ENCODE results near the gene PKD1.
A peak's percentile ranks its signal among the peaks of the same experiment; 100 is the strongest.

PKD1 gene

DNA sequence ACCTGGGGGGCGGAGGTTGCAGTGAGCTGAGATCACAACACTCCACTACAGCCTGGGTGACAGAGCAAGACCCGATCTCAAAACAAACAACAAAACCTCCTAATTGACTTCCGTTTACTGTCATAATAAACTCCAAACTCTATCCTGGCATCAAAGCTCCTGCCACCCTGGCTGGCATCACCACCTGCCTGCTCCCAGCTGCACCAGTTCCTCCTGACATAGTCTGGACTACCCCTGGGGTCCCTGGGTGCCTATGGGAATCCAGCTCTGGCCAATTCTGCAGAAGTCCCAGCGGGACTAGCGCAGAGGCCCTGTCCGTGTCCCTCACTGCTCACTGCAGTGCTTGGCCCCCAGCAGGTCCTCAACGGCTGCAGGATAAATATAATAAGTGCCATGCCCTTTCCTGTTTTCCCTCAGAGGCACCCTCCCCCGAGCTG lies 88.8 kb downstream of the PKD1 start:
- H3K4me3 ChIP-seq (ENCODE audit: low read depth, low read length), result peak overlapping the region; percentile 72
- in situ Hi-C loops (cut with HindIII; ENCODE audit: low sequenced_read_pairs), result no loop called here
- TF ChIP-seq, protein P1, sequence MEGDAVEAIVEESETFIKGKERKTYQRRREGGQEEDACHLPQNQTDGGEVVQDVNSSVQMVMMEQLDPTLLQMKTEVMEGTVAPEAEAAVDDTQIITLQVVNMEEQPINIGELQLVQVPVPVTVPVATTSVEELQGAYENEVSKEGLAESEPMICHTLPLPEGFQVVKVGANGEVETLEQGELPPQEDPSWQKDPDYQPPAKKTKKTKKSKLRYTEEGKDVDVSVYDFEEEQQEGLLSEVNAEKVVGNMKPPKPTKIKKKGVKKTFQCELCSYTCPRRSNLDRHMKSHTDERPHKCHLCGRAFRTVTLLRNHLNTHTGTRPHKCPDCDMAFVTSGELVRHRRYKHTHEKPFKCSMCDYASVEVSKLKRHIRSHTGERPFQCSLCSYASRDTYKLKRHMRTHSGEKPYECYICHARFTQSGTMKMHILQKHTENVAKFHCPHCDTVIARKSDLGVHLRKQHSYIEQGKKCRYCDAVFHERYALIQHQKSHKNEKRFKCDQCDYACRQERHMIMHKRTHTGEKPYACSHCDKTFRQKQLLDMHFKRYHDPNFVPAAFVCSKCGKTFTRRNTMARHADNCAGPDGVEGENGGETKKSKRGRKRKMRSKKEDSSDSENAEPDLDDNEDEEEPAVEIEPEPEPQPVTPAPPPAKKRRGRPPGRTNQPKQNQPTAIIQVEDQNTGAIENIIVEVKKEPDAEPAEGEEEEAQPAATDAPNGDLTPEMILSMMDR (IDR thresholded peaks at IDR 0.05; ENCODE audit: low read depth, low read length), result no peak
- no peak for DNase-seq (ENCODE audit: low read depth, low spot score)

DNA sequence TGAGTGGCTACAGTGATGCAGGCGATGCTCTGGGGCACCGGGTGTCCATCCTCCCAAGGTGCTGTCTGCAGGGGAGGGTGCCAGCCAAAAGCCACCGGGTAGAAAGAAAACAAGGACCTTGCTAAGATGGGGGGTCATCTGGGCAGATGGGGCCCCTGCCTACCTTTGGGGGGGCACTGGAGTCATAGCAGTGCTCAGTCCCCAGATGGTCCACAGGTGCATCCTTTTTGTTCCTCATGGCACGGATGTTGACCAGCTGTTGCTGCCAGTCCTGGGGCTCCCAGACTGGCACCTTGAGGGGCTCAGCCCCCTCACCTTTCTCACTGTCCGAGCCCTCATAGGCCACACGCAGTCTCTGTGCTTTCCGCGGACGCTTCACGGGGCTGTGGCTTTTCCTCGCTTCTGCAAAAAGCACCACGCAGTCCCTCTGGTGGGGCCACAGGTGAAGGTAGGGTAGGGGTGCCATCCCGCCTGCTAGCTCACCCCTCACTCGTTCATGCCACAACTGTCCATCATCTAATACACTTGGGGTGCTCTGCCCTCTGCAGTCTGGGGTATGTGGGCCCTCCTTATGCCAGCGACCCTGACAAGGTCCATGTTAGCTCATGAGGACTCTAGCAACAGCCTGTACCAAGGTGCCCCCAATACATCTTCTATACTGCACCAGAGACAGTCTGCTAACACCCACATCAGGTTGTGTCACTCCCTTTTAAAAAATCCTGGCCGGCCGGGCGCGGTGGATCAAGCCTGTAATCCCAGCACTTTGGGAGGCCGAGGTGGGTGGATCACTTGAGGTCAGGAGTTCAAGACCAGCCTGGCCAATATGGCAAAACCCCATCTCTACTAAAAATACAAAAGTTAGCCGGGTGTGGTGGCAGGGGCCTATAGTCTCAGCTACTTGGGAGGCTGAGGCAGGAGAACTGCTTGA lies 89.5 kb downstream of the PKD1 start:
- TF ChIP-seq, protein P1 (IDR thresholded peaks at IDR 0.05; ENCODE audit: low read depth, low read length), result no peak
- in situ Hi-C loops (cut with HindIII; ENCODE audit: low sequenced_read_pairs), result no loop called here
- no peak overlapping the region for H3K4me3 ChIP-seq (ENCODE audit: low read depth, low read length)
- DNase-seq (ENCODE audit: low read depth, low spot score), result no peak

DNA sequence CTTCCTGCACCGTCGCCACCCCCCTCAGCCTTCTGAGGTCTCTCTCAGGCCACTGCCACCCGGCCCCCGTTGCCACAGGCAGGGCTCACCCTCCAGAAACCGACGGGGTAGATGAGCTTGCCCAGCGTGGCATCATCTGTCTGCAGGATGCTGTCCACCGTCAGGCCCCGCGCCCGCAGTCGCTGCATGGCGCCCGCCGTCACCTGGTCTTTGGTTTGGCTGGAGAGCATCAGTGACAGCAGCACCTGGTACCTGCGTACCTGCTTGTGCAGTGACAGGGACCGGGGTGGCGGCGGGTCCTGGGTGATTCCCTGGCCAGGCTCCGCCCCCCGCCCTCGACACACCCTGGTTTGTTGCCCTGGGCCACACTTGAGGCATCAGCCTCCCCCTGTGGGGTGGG lies 91.2 kb downstream of the PKD1 start:
- TF ChIP-seq, protein P1 (IDR thresholded peaks at IDR 0.05; ENCODE audit: low read depth, low read length), result no peak
- DNase-seq (ENCODE audit: low read depth, low spot score), result no peak
- in situ Hi-C loops (cut with HindIII; ENCODE audit: low sequenced_read_pairs), result no loop called here
- H3K4me3 ChIP-seq (ENCODE audit: low read depth, low read length), result no peak overlapping the region

DNA sequence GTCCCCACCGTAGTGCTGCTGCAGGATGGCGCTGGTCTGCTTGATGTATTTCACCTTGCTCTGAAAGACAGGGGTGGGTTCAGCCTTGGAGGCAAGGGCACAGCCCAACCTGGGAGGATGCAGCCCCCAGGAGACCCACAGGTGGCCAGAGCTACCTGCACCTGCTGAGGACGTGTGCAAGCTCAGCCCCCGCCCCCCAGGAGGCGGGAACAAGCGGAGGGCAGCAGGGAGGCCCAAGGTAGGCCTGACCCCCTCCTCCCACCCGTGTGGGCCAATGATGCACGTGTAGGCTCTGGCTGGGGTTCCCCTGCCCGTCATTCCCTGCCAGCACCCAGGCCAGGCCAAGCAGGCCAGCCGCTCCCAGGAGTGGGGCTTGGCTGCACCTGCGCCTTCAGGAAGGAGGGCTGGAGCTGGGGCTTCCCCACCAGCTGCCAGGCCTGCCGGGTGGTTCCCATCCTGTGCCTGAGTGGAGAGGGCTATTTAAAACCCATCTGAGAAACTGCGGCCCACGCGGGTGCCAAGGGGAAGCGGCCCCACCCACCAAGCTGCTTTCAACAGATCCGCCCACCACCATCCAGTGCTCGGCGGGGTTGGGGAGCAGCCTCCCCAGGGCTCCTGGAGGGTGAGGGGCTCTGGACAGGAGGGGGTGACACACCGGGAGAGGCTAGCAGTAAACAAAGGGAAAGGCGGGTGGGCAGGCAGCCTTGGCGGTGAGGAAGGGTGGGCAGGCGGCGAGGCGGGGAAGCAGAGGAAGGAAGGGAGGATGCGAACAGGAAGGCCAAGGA lies 91.8 kb downstream of the PKD1 start:
- DNase-seq (ENCODE audit: low read depth, low spot score), result no peak
- no peak overlapping the region for H3K4me3 ChIP-seq (ENCODE audit: low read depth, low read length)
- in situ Hi-C loops (cut with HindIII; ENCODE audit: low sequenced_read_pairs), result no loop called here
- TF ChIP-seq, protein P1 (IDR thresholded peaks at IDR 0.05; ENCODE audit: low read depth, low read length), result no peak

DNA sequence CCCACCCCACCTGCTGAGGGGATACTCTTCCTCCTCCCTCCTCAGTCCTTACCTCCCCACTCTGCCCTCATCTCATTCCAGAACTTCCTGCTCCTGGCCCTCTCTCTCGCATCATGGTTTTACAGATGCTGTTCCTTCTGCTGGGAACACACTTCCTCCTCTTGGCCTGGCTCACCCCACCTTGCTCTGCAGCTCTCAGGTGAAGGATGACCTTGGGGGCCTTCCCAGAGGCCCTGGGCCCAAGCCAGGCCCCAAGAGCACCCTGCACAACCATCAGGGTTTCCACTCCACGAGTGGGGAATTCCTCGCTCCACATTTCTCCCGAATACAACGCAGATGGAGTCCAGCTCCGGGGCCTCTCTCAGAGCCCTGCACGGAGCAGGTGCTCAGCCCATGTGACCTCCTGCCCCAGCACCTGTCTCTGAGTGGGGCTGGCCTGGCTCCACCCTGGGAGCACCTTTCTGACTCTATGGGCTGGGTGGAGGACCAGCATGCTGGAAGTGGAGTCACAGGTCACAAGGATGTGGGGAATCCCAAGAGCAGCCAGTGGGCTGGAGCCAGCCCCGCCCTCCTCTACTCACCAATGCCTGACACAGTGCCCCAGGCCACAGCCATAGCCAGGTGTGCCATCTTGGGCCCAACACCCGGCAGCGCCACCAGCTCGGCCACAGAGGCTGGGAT lies 92.6 kb downstream of the PKD1 start:
- H3K4me3 ChIP-seq (ENCODE audit: low read depth, low read length), result no peak overlapping the region
- DNase-seq (ENCODE audit: low read depth, low spot score), result no peak
- TF ChIP-seq, protein P1 (IDR thresholded peaks at IDR 0.05; ENCODE audit: low read depth, low read length), result no peak
- in situ Hi-C loops (cut with HindIII; ENCODE audit: low sequenced_read_pairs), result no loop called here
